Common myeloid progenitor, CD34-positive (primary cell): ENCODE measurements around the gene MCTP2. TPM values are rescaled to one million over a fixed set of nuclear protein-coding genes. Genes with fewer than 3 reads are reported as not detected.

ENCODE experiments used
- CTCF ChIA-PET: fragments of 350-600 bp; sonication (Branson Sonifier 250); formaldehyde crosslinking; loops from one replicate; lab custom pipeline; 2021; ENCODE audit warnings: antibody characterized with exemption; lab: Charles Lee
- POLR2A ChIA-PET: fragments of 350-600 bp; sonication (Branson Sonifier 250); formaldehyde crosslinking; loops from one replicate; lab custom pipeline; 2021; ENCODE audit warnings: antibody characterized with exemption; lab: Charles Lee
- DNase-seq, 3 donors: peaks; one replicate each; pipeline versions ENCODE4 v3.0.0 to v3.0.0-alpha.2; 2013
- H3K27ac ChIP-seq, 2 experiments: 1 replicate in 1 of 2; 2 replicates in 1 of 2; pipeline ENCODE4 v1.7.0; 2013; ENCODE audit warnings: inconsistent platforms in 2 of 2, low read length in 2 of 2, mild to moderate bottlenecking in 2 of 2, low read depth in 1 of 2, moderate library complexity in 1 of 2; ENCODE audit not compliant: severe bottlenecking in 2 of 2, insufficient read depth in 1 of 2, poor library complexity in 1 of 2
- H3K27me3 ChIP-seq, 5 experiments: replicated peaks in 2 of 5; 1 replicate in 3 of 5; 2 replicates in 2 of 5; pipeline versions ENCODE4 v1.6.1 to v1.7.0; 2013; ENCODE audit warnings: low read length in 4 of 5, mild to moderate bottlenecking in 2 of 5, moderate library complexity in 2 of 5, inconsistent platforms in 1 of 5; ENCODE audit not compliant: insufficient read depth in 5 of 5, control insufficient read depth in 4 of 5
- H3K36me3 ChIP-seq, 4 experiments: 1 replicate in 2 of 4; 2 replicates in 2 of 4; pipeline versions ENCODE4 v1.6.1 to v1.7.0; 2013; ENCODE audit warnings: low read length in 3 of 4, control low read depth in 1 of 4, mild to moderate bottlenecking in 1 of 4; ENCODE audit not compliant: control insufficient read depth in 4 of 4, insufficient read depth in 4 of 4
- H3K4me1 ChIP-seq, 4 experiments: 1 replicate in 3 of 4; 2 replicates in 1 of 4; pipeline versions ENCODE4 v1.6.1 to v1.7.1; 2013; ENCODE audit warnings: low read length in 3 of 4, mild to moderate bottlenecking in 3 of 4, control low read depth in 1 of 4, inconsistent platforms in 1 of 4, moderate library complexity in 1 of 4; ENCODE audit not compliant: control insufficient read depth in 4 of 4, insufficient read depth in 4 of 4; ENCODE audit errors: control extremely low read depth in 1 of 4
- H3K4me3 ChIP-seq, 7 experiments: 1 replicate in 4 of 7; 2 replicates in 3 of 7; pipeline versions ENCODE4 v1.5.1 to v1.7.0; 2013; ENCODE audit warnings: mild to moderate bottlenecking in 7 of 7, low read length in 6 of 7, moderate library complexity in 6 of 7, inconsistent platforms in 2 of 7, low read depth in 2 of 7, control low read depth in 1 of 7; ENCODE audit not compliant: insufficient read depth in 4 of 7, control insufficient read depth in 1 of 7; ENCODE audit errors: extremely low read depth in 1 of 7
- H3K9me3 ChIP-seq, 5 experiments: 1 replicate in 4 of 5; 2 replicates in 1 of 5; pipeline versions ENCODE4 v1.6.1 to v1.7.1; 2013; ENCODE audit warnings: low read length in 4 of 5, mild to moderate bottlenecking in 2 of 5, inconsistent platforms in 1 of 5, low read depth in 1 of 5, moderate library complexity in 1 of 5; ENCODE audit not compliant: control insufficient read depth in 4 of 5, insufficient read depth in 2 of 5; ENCODE audit errors: control extremely low read depth in 1 of 5
- WGBS: methylation state at CpG from one replicate; pipeline ENCODE4 v1.1.5; 2013; ENCODE audit not compliant: insufficient coverage; 5-methylcytosine and 5-hydroxymethylcytosine counted together
- polyA plus RNA-seq: library from polyadenylated mRNA; unstranded; fragments of 120-200 nt; gene quantifications from one replicate; pipeline ENCODE4 v1.2.1, GENCODE V29; 2013

MCTP2 gene
- polyA plus RNA-seq: 63.2 TPM

GRCh38 chr15:94230883-94231722, at the start of gene MCTP2:
Gene MCTP2, plus strand, starts transcription at chr15:94231561. Its CDS starts 66,705 bp downstream, at chr15:94298266.
- H3K4me3 ChIP-seq: peak within 1 kb of the TSS; percentile 87 to 96 (median 90)
- peak; percentile 92 to 97 (median 96) for DNase-seq
- 0% methylated on average over 62 of the region's 66 CpGs for WGBS
- no peaks in the 10 kb centered on the region for H3K27me3 ChIP-seq
- peaks cover 37 to 66% (median 57%) of the 10 kb centered on the region in 4 experiments for H3K4me1 ChIP-seq
- peak within 1 kb of the TSS; percentile 84 to 93 for H3K27ac ChIP-seq
- ChIA-PET CTCF (interaction anchor here (0.6 to 5.1 kb wide), 24 partner anchors 9 to 102 kb away, joined by 3 to 23 read pairs (median 4); no protein-coding TSS in a partner anchor), POLR2A (interaction anchor here (1.1 to 1.9 kb wide), 11 partner anchors 10 to 93 kb away, joined by 3 to 15 read pairs (median 6); no protein-coding TSS in a partner anchor)
- H3K36me3 ChIP-seq: peaks cover 0 to 3% (median 0%) of the 10 kb centered on the region in 4 experiments
- no peaks in the 10 kb centered on the region for H3K9me3 ChIP-seq

- WGBS: no CpG with 5 or more reads among the region's 4 CpGs
- Histone ChIP-seq H3K27me3 (no peaks in the 10 kb centered on the region), H3K4me3 (no peak overlapping the region), H3K4me1 (peaks cover 0 to 6% (median 2%) of the 10 kb centered on the region in 4 experiments), H3K9me3 (peaks cover 0 to 4% (median 0%) of the 10 kb centered on the region in 5 experiments), H3K27ac (no peak overlapping the region), H3K36me3 (no peaks in the 10 kb centered on the region)
- no peak for DNase-seq
- ChIA-PET POLR2A (no interaction called here), CTCF (no interaction called here)
Observed at GRCh38 chr15:94182883-94183282, 48.5 kb upstream of the MCTP2 start.

GRCh38 chr15:94185547-94186236, 45.7 kb upstream of the MCTP2 start:
- DNase-seq: peak in 2 of 3 donors; percentile 36 to 55
- Histone ChIP-seq H3K9me3 (peaks cover 0 to 5% (median 0%) of the 10 kb centered on the region in 5 experiments), H3K4me3 (no peak overlapping the region), H3K4me1 (peaks cover 0 to 6% (median 2%) of the 10 kb centered on the region in 4 experiments), H3K27me3 (no peaks in the 10 kb centered on the region), H3K36me3 (no peaks in the 10 kb centered on the region), H3K27ac (no peak overlapping the region)
- CTCF ChIA-PET: interaction anchor here (0.7 to 2.0 kb wide), 3 partner anchors 14 to 107 kb away, joined by 3 to 4 read pairs (median 3); partner anchors contain the start of gene MCTP2
- 93% methylated on average over 6 of the region's 9 CpGs for WGBS
- POLR2A ChIA-PET: no interaction called here

- POLR2A ChIA-PET: interaction anchor here (0.7 kb wide), 1 partner anchor 24 kb away, joined by 3 read pairs; no protein-coding TSS in a partner anchor
- H3K4me1 ChIP-seq: peaks cover 0 to 6% (median 2%) of the 10 kb centered on the region in 4 experiments
- peaks cover 0 to 5% (median 0%) of the 10 kb centered on the region in 5 experiments for H3K9me3 ChIP-seq
- DNase-seq: no peak
- WGBS: 98% methylated on average over 4 of the region's 4 CpGs
- no peak overlapping the region for H3K27ac ChIP-seq
- CTCF ChIA-PET: interaction anchor here (1.1 to 2.0 kb wide), 2 partner anchors 10 to 44 kb away, joined by 3 to 4 read pairs; partner anchors contain the start of gene MCTP2
- H3K27me3 ChIP-seq: no peaks in the 10 kb centered on the region
- H3K36me3 ChIP-seq: no peaks in the 10 kb centered on the region
- no peak overlapping the region for H3K4me3 ChIP-seq
Observed at GRCh38 chr15:94186770-94187331, 44.5 kb upstream of the MCTP2 start.

GRCh38 chr15:94193906-94194305, 37.5 kb upstream of the MCTP2 start:
- 100% methylated on average over 1 of the region's 3 CpGs for WGBS

GRCh38 chr15:94196531-94196930, 34.8 kb upstream of the MCTP2 start:
- ChIA-PET POLR2A (no interaction called here), CTCF (interaction anchor here (1.3 kb wide), 1 partner anchor 9 kb away, joined by 3 read pairs; no protein-coding TSS in a partner anchor)
- no peak overlapping the region for H3K27ac ChIP-seq
- WGBS: 100% methylated on average over 2 of the region's 4 CpGs
- no peak for DNase-seq
- H3K36me3 ChIP-seq: no peaks in the 10 kb centered on the region
- no peaks in the 10 kb centered on the region for H3K9me3 ChIP-seq
- H3K4me3 ChIP-seq: no peak overlapping the region
- peaks cover 0 to 20% (median 1%) of the 10 kb centered on the region in 4 experiments for H3K4me1 ChIP-seq
- no peaks in the 10 kb centered on the region for H3K27me3 ChIP-seq

More at GRCh38 chr15:94193906-94194305, 37.5 kb upstream of the MCTP2 start:
- H3K27ac ChIP-seq: no peak overlapping the region
- DNase-seq: no peak
- peaks cover 0 to 12% (median 0%) of the 10 kb centered on the region in 4 experiments for H3K4me1 ChIP-seq
- POLR2A ChIA-PET: no interaction called here
- no peaks in the 10 kb centered on the region for H3K36me3 ChIP-seq
- CTCF ChIA-PET: no interaction called here
- H3K9me3 ChIP-seq: no peaks in the 10 kb centered on the region
- no peak overlapping the region for H3K4me3 ChIP-seq
- H3K27me3 ChIP-seq: no peaks in the 10 kb centered on the region
